ENCODE data around the gene SKAP1.

Gene SKAP1

GRCh38 chr17:48393283-48393682, 36.7 kb downstream of the SKAP1 start:
- TF ChIP-seq POU2F2 (IDR thresholded peaks at IDR 0.05; ENCODE audit: low read depth, low read length) = no peak
- TF ChIP-seq POLR2AphosphoS5 (IDR thresholded peaks at IDR 0.05; ENCODE audit: low read depth, low read length) = no peak
- no peak for TF ChIP-seq PAX5 (IDR thresholded peaks at IDR 0.05; ENCODE audit: insufficient read depth, low read length, severe bottlenecking)
- no peak for TF ChIP-seq TAF1 (IDR thresholded peaks at IDR 0.05; ENCODE audit: low read depth, low read length)
- no peak for TF ChIP-seq SPI1 (IDR thresholded peaks at IDR 0.05; ENCODE audit: low read depth, low read length)
- TF ChIP-seq POLR2A (IDR thresholded peaks at IDR 0.05; ENCODE audit: low read depth, low read length) = no peak
- DNase-seq (ENCODE audit: insufficient read length, low spot score) = no peak
- no peak for FAIRE-seq

GRCh38 chr17:48392857-48393256, 37.2 kb downstream of the SKAP1 start:
- peak; percentile 5 for FAIRE-seq
- no peak for TF ChIP-seq TAF1 (IDR thresholded peaks at IDR 0.05; ENCODE audit: low read depth, low read length)
- no peak for TF ChIP-seq POU2F2 (IDR thresholded peaks at IDR 0.05; ENCODE audit: low read depth, low read length)
- no peak for TF ChIP-seq PAX5 (IDR thresholded peaks at IDR 0.05; ENCODE audit: insufficient read depth, low read length, severe bottlenecking)
- TF ChIP-seq POLR2AphosphoS5 (IDR thresholded peaks at IDR 0.05; ENCODE audit: low read depth, low read length) = no peak
- no peak for TF ChIP-seq POLR2A (IDR thresholded peaks at IDR 0.05; ENCODE audit: low read depth, low read length)
- no peak for TF ChIP-seq SPI1 (IDR thresholded peaks at IDR 0.05; ENCODE audit: low read depth, low read length)

GRCh38 chr17:48391444-48391843, 38.6 kb downstream of the SKAP1 start:
- no peak for TF ChIP-seq POU2F2 (IDR thresholded peaks at IDR 0.05; ENCODE audit: low read depth, low read length)
- TF ChIP-seq TAF1 (IDR thresholded peaks at IDR 0.05; ENCODE audit: low read depth, low read length) = no peak
- TF ChIP-seq POLR2A (IDR thresholded peaks at IDR 0.05; ENCODE audit: low read depth, low read length) = no peak
- TF ChIP-seq SPI1 (IDR thresholded peaks at IDR 0.05; ENCODE audit: low read depth, low read length) = 0 out of 2 replicates have a peak, but pooled peaks have one; percentile 13
- DNase-seq (ENCODE audit: insufficient read length, low spot score) (no peak), FAIRE-seq (no peak)

More at GRCh38 chr17:48392857-48393256, 37.2 kb downstream of the SKAP1 start:
- DNase-seq (ENCODE audit: insufficient read length, low spot score) = no peak

- DNase-seq (ENCODE audit: insufficient read length, low spot score) (no peak), FAIRE-seq (no peak)
- TF ChIP-seq POLR2A (IDR thresholded peaks at IDR 0.05; ENCODE audit: low read depth, low read length) = no peak
- no peak for TF ChIP-seq TAF1 (IDR thresholded peaks at IDR 0.05; ENCODE audit: low read depth, low read length)
- no peak for TF ChIP-seq POU2F2 (IDR thresholded peaks at IDR 0.05; ENCODE audit: low read depth, low read length)
- no peak for TF ChIP-seq POLR2AphosphoS5 (IDR thresholded peaks at IDR 0.05; ENCODE audit: low read depth, low read length)
- TF ChIP-seq SPI1 (IDR thresholded peaks at IDR 0.05; ENCODE audit: low read depth, low read length) = no peak
- TF ChIP-seq PAX5 (IDR thresholded peaks at IDR 0.05; ENCODE audit: insufficient read depth, low read length, severe bottlenecking) = no peak
These were observed 40.1 kb downstream of the SKAP1 start for GRCh38 chr17:48389903-48390302.

DNA sequence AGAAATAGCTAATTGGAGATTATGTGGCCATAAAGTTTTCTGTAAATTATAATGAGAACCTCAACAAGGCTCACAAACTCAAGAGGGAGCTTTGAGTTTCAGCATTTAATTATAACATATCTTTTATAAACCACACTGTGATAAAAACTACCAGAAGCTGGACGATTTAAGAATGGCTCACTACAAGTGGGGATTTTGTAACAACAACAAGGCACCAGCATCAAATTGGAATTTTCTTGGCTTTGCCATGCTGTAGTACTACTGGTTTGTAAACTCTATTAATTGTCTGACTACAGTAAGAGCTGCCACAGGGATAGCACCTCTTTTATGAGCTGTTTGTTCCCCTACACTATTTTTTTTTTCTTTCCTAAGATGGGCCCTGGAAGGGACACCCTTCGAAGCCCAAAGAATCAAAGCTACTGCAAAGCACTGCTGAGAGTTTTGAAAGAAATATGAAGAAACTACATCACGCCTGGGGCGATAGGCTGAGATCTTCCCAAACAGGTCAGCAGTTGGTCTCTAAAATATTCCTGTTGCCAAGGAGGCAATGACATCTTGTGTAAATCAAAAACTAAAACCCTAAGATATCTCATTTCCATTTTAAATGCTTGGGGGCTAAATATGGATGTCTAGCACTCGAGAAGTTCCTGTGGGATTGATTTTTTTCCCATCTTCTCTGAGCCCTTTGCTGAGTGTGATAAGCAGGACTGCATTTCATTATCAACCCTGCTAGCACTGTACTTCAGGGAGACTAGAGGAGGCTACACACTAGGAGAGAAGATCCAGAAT, 40.9 kb downstream of the SKAP1 start:
- DNase-seq (ENCODE audit: insufficient read length, low spot score) (no peak), FAIRE-seq (no peak)
- TF ChIP-seq POU2F2 (IDR thresholded peaks at IDR 0.05; ENCODE audit: low read depth, low read length) = no peak
- no peak for TF ChIP-seq POLR2AphosphoS5 (IDR thresholded peaks at IDR 0.05; ENCODE audit: low read depth, low read length)
- TF ChIP-seq SPI1 (IDR thresholded peaks at IDR 0.05; ENCODE audit: low read depth, low read length) = no peak
- no peak for TF ChIP-seq POLR2A (IDR thresholded peaks at IDR 0.05; ENCODE audit: low read depth, low read length)
- TF ChIP-seq PAX5 (IDR thresholded peaks at IDR 0.05; ENCODE audit: insufficient read depth, low read length, severe bottlenecking) = no peak
- TF ChIP-seq TAF1 (IDR thresholded peaks at IDR 0.05; ENCODE audit: low read depth, low read length) = no peak

- FAIRE-seq = no peak
- no peak for DNase-seq (ENCODE audit: insufficient read length, low spot score)
- no peak for TF ChIP-seq POU2F2 (IDR thresholded peaks at IDR 0.05; ENCODE audit: low read depth, low read length)
- no peak for TF ChIP-seq POLR2A (IDR thresholded peaks at IDR 0.05; ENCODE audit: low read depth, low read length)
- TF ChIP-seq POLR2AphosphoS5 (IDR thresholded peaks at IDR 0.05; ENCODE audit: low read depth, low read length) = no peak
- TF ChIP-seq TAF1 (IDR thresholded peaks at IDR 0.05; ENCODE audit: low read depth, low read length) = no peak
- no peak for TF ChIP-seq PAX5 (IDR thresholded peaks at IDR 0.05; ENCODE audit: insufficient read depth, low read length, severe bottlenecking)
- TF ChIP-seq SPI1 (IDR thresholded peaks at IDR 0.05; ENCODE audit: low read depth, low read length) = no peak
These were observed 43.2 kb downstream of the SKAP1 start for GRCh38 chr17:48386826-48387225.

GRCh38 chr17:48385319-48385718, 44.7 kb downstream of the SKAP1 start:
- TF ChIP-seq POLR2AphosphoS5 (IDR thresholded peaks at IDR 0.05; ENCODE audit: low read depth, low read length) (no peak), SPI1 (IDR thresholded peaks at IDR 0.05; ENCODE audit: low read depth, low read length) (peak; percentile 38; the same call in 1 of the 2 replicates), PAX5 (IDR thresholded peaks at IDR 0.05; ENCODE audit: insufficient read depth, low read length, severe bottlenecking) (no peak), POU2F2 (IDR thresholded peaks at IDR 0.05; ENCODE audit: low read depth, low read length) (no peak), TAF1 (IDR thresholded peaks at IDR 0.05; ENCODE audit: low read depth, low read length) (no peak)
- no peak for DNase-seq (ENCODE audit: insufficient read length, low spot score)
- no peak for FAIRE-seq

DNA sequence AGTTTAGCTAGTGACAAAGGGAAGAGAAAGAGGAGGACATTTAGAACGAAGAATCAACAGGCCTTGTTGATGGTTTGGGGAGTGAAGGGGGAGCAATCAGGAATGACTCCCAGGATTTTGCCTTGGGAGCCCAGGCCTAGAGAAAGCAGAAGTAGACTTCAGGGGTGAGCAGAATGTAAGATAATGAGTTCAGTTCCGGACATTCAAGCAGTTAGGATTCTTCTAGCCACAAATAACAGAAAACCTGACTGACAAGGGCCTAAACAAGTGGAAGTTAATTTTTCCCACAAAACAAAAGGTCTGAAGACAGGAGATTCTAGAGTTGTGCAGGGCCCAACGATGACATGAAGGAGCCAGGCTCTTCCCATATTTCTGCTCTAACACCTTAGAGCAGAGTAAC, 45.9 kb downstream of the SKAP1 start:
- FAIRE-seq (no peak), DNase-seq (ENCODE audit: insufficient read length, low spot score) (no peak)
- no peak for TF ChIP-seq SPI1 (IDR thresholded peaks at IDR 0.05; ENCODE audit: low read depth, low read length)
- TF ChIP-seq POLR2A (IDR thresholded peaks at IDR 0.05; ENCODE audit: low read depth, low read length) = no peak
- no peak for TF ChIP-seq PAX5 (IDR thresholded peaks at IDR 0.05; ENCODE audit: insufficient read depth, low read length, severe bottlenecking)
- no peak for TF ChIP-seq POLR2AphosphoS5 (IDR thresholded peaks at IDR 0.05; ENCODE audit: low read depth, low read length)
- no peak for TF ChIP-seq POU2F2 (IDR thresholded peaks at IDR 0.05; ENCODE audit: low read depth, low read length)
- TF ChIP-seq TAF1 (IDR thresholded peaks at IDR 0.05; ENCODE audit: low read depth, low read length) = no peak

DNA sequence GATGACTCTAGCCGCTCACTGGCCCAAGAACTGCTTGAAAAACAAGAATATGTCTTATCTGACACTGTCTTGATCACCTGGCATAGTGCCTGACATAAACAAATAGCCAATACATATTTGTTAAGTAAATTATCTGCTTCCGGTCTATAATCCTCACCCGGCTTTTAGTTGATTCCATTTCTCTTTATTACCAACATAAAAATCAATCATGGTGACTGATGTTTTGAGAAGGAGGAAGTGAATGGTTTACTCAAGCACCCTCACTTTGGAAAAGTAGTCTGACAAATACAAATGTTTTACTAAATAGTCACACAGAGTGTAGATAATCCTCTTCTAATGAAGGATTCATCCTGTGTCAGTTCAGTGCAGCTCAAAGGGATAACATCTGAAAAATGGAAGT, 47.0 kb downstream of the SKAP1 start:
- no peak for FAIRE-seq
- TF ChIP-seq PAX5 (IDR thresholded peaks at IDR 0.05; ENCODE audit: insufficient read depth, low read length, severe bottlenecking) (no peak), POU2F2 (IDR thresholded peaks at IDR 0.05; ENCODE audit: low read depth, low read length) (no peak), POLR2A (IDR thresholded peaks at IDR 0.05; ENCODE audit: low read depth, low read length) (no peak), SPI1 (IDR thresholded peaks at IDR 0.05; ENCODE audit: low read depth, low read length) (no peak), TAF1 (IDR thresholded peaks at IDR 0.05; ENCODE audit: low read depth, low read length) (no peak), POLR2AphosphoS5 (IDR thresholded peaks at IDR 0.05; ENCODE audit: low read depth, low read length) (no peak)
- DNase-seq (ENCODE audit: insufficient read length, low spot score) = no peak
